ENCODE measurements around the gene SFI1. TPM values are rescaled to one million over a fixed set of nuclear protein-coding genes. Genes with fewer than 3 reads are reported as not detected.

SFI1 gene
- total RNA-seq, 1 experiment from 2014 or later, result 53.1 TPM

GRCh38 chr22:31637891-31638618, 141.7 kb downstream of the SFI1 start:
- POLR2A ChIA-PET, result no interaction called here
- intact Hi-C loops (cut with micrococcal nuclease), result loop anchor here (10.0 kb wide), 1 partner anchor 293 kb away; the partner anchor contains the start of gene PATZ1
- no peak for TF ChIP-seq MAX (IDR thresholded peaks at IDR 0.05)
- no peak for TF ChIP-seq RAD21 (IDR thresholded peaks at IDR 0.05; ENCODE audit: low read depth)
- TF ChIP-seq REST (IDR thresholded peaks at IDR 0.05; ENCODE audit: low read depth), result no peak
- TF ChIP-seq EZH2 (IDR thresholded peaks at IDR 0.05), result no peak
- TF ChIP-seq ELF1 (IDR thresholded peaks at IDR 0.05; ENCODE audit: borderline replicate concordance, low read depth), result no peak
- TF ChIP-seq SIN3A (IDR thresholded peaks at IDR 0.05; ENCODE audit: low read depth), result no peak
- TF ChIP-seq ATF3 (IDR thresholded peaks at IDR 0.05), result no peak
- no peak for TF ChIP-seq ZBTB33 (IDR thresholded peaks at IDR 0.05; ENCODE audit: extremely low read depth, insufficient replicate concordance, low read length)
- no peak for TF ChIP-seq ZNF274 (IDR thresholded peaks at IDR 0.05; ENCODE audit: low read depth, low read length)
- Histone ChIP-seq H3K4me1 (ENCODE audit: control insufficient read depth in 1 of 2, insufficient read depth in 2 of 2, low read length in 2 of 2) (peaks cover 35 to 70% of the 10 kb centered on the region in 2 experiments), H3K4me2 (ENCODE audit: low read length) (no peak overlapping the region), H3K9me3 (ENCODE audit: control insufficient read depth in 1 of 2, insufficient read depth in 1 of 2, low read depth in 1 of 2, low read length in 2 of 2) (no peaks in the 10 kb centered on the region), H3K27ac (ENCODE audit: low read depth, low read length) (peak overlapping the region; percentile 17; the same call in 1 of the 2 replicates), H3K79me2 (ENCODE audit: insufficient read depth, low read length) (peaks cover 83% of the 10 kb centered on the region), H3K9me2 (ENCODE audit: insufficient read depth) (no peaks in the 10 kb centered on the region), H3K4me3 (replicated peaks in 1 of 2; ENCODE audit: low read depth in 1 of 2, low read length in 2 of 2) (no peak overlapping the region), H3K9ac (ENCODE audit: low read length) (peak overlapping the region; percentile 25), H3K36me3 (ENCODE audit: control insufficient read depth in 1 of 2, insufficient read depth in 2 of 2, low read length in 2 of 2) (peaks cover 0 to 3% of the 10 kb centered on the region in 2 experiments; a peak in 2 of 4 replicates), H3K27me3 (ENCODE audit: insufficient read depth, low read length) (no peaks in the 10 kb centered on the region), H4K20me1 (ENCODE audit: insufficient read depth) (0 out of 2 replicates have a peak, but pooled peaks cover 6% of the 10 kb centered on the region), H2AFZ (ENCODE audit: low read depth, low read length, poor library complexity, severe bottlenecking) (no peak overlapping the region)
- CTCF ChIA-PET, result interaction anchor here (1.4 to 1.6 kb wide), 2 partner anchors 77 to 332 kb away, joined by 4 to 5 read pairs; no protein-coding TSS in a partner anchor
- no peak for ATAC-seq
- RAD21 ChIA-PET (ENCODE audit: low non-redundant PET in 1 of 2, low total read pairs in 2 of 2, uncharacterized antibody in 2 of 2, unreplicated experiment in 2 of 2), result no interaction called here
- BruUV-seq (replicated peaks), result no TSS peak
- DNase-seq (ENCODE audit: low read depth, low spot score), result no peak

All from HCT116 (cell line).